ENCODE results near the gene OSCP1.

Gene OSCP1

GRCh38 chr1:36380782-36381181 is 69.5 kb downstream of the OSCP1 start:
- no peak for DNase-seq

DNA sequence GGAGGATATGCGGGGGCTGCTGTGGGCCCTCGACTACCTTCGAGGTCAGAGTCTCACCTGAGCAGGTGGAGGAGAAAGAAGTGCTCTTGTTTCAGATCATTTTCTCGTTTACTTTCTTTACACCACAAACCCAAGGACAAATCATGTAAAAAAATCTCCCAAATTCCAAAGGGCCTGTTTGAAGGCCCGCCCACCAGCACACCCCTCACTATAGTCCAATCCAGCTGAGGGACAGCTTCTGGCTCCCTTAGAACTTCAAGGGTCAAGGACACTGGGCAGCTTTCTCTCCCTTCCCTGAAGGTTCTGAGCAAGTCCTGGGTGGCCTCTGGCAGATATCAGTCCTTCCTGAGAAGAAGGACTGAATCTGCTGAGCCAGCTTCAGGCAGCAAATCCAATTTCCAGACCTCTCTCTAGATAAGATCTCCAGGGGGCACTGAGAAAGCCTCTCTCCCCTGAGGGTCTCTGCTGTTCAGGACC is 70.1 kb downstream of the OSCP1 start:
- DNase-seq, result no peak

DNA sequence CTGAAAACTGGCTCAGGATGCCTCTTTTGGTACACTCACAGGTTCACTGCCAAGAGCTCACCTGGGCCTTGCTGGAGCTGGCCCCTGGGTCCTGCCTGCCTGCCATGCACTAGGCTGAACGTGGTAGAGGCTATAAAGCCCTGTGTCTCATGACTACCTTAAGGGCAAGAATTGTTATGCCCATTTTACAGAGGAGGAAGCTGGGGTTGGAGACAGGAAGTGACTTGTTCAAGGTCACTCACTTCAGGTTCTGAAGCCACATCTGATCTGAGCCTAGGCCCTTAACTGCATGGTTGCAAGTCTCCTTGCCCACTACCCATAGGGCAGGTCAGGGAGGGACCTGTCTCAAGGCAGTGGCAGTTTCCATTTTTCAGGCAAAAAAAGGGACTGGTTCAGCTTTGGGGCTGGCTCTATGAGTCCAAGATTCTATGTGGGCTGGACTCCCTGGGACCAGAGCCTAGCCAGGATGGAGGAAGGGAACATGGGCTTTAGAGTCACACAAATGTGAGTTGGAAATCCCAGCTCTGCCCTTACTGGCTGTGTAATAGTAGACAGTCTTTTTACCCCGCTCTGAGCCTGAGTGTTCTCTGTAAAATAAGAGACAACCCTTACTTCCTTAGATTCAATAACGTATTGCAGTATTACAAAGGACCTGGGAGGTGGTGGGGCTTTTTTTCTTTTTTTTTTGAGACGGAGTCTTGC is 72.3 kb downstream of the OSCP1 start:
- no peak for DNase-seq

GRCh38 chr1:36372617-36373016 is 77.6 kb downstream of the OSCP1 start:
- DNase-seq, result no peak

DNA sequence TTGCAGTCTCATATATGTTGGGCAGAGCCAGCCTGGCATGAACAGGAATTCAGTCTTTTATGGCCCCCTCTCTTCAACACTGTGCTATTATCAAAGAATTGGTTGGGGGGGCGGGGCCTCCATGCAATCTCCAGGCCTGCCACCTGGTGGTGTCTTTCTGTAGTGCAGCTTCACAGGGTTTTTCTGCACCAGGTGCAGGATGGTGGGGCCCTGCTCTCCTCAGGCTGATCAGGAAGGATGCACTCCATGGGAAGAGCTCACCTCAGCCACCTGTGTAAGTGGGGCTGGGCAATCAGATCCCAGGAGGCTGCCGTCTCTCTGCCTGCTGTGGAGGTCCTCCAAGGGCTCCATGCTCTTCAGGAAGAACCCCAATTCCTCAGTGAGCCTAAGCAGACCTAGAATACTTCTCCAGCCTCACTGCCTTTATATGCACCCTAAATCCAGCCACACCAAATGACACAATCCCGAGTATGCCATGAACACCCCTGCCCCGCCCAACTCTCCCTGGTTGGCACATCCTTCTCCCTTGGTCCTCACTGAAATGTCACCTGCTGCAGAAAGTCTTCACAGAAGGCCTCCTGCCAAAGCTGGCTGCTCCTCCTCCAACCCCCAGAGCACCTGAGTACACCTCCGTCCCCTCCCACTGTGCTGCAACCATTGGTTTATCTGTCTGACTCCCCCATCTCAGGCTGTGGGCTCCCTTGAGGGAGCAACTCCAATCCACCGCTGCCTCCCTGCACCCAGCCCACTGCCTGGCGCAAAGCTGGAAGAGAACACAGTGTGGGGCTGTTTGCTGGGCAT is 81.0 kb downstream of the OSCP1 start:
- DNase-seq, result peak; percentile 83
